A549 (cell line): ENCODE measurements around the gene MTHFSD. TPM values are rescaled to one million over a fixed set of nuclear protein-coding genes. Genes with fewer than 3 reads are reported as not detected.

Source experiments
- ATAC-seq, 2 experiments: fragments of 200-7000 bp in 1 of 2; fragments of >200 bp in 1 of 2; cut with Nextera tagmentation in 1 of 2; cut with Tn5 transposase in 1 of 2; 3 replicates each; pipeline versions ENCODE4 v1.8.0 to v1.9.1; 2018 to 2020; ENCODE audit warnings: mild to moderate bottlenecking in 1 of 2, moderate library complexity in 1 of 2
- CTCF ChIA-PET: fragments of 300-600 bp; sonication (Branson Sonifier 250); formaldehyde crosslinking; extraction: SDS; loops from one replicate; lab custom pipeline; 2021; ENCODE audit warnings: antibody characterized with exemption, inconsistent platforms; lab: Yijun Ruan, JAX
- POLR2A ChIA-PET: fragments of 350-600 bp; formaldehyde crosslinking; extraction: SDS; loops from one replicate; lab custom pipeline; 2021; ENCODE audit warnings: antibody characterized with exemption, inconsistent platforms; lab: Yijun Ruan, JAX
- DNase-seq, 2 experiments: peaks; one replicate each; pipeline versions ENCODE4 v3.0.0 to v3.0.0-alpha.2; 2011 to 2016; ENCODE audit warnings: low read depth in 1 of 2, low spot score in 1 of 2
- FAIRE-seq: peaks from 2 replicates; lab custom pipeline; 2011; peaks lifted over from hg19 to GRCh38; lab: Jason Lieb, UNC
- H3K27ac ChIP-seq, 2 experiments: fragments of >200 bp; sonication (Bioruptor Twin); formaldehyde crosslinking; 3 replicates each; pipeline ENCODE4 v1.5.1; 2016 to 2017
- H3K4me1 ChIP-seq: fragments of >200 bp; sonication (Bioruptor Twin); formaldehyde crosslinking; 3 replicates; pipeline ENCODE4 v1.6.1; 2016
- H3K4me2 ChIP-seq: fragments of >200 bp; sonication (Bioruptor Twin); formaldehyde crosslinking; 3 replicates; pipeline ENCODE4 v1.6.1; 2016
- H3K4me3 ChIP-seq: fragments of >200 bp; sonication (Bioruptor Twin); formaldehyde crosslinking; 3 replicates; pipeline ENCODE4 v1.5.1; 2016
- H3K9me3 ChIP-seq: fragments of >200 bp; sonication (Bioruptor Twin); formaldehyde crosslinking; 3 replicates; pipeline ENCODE4 v1.6.1; 2016
- BHLHE40 ChIP-seq: IDR thresholded peaks from 2 replicates; pipeline ENCODE4 v1.6.1; 2012; ENCODE audit warnings: low read depth, low read length, inconsistent platforms
- CBX8 ChIP-seq: fragments of 200-600 bp; sonication (generic); IDR thresholded peaks from 2 replicates; pipeline ENCODE4 v1.6.1; 2016
- CEBPB ChIP-seq, 2 experiments: fragments of >200 bp in 1 of 2; sonication (Bioruptor Twin) in 1 of 2; formaldehyde crosslinking in 1 of 2; IDR thresholded peaks; 2 replicates each; pipeline ENCODE4 v1.6.1; 2012 to 2016
- CHD2 ChIP-seq: fragments of 150-350 bp; IDR thresholded peaks from 2 replicates; pipeline ENCODE4 v1.6.1; 2014; ENCODE audit warnings: low read length; ENCODE audit not compliant: partially characterized antibody
- EHMT2 ChIP-seq: fragments of 200-600 bp; sonication (generic); IDR thresholded peaks from 2 replicates; pipeline ENCODE4 v1.6.1; 2016; ENCODE audit warnings: antibody characterized with exemption, low read depth, mild to moderate bottlenecking, moderate library complexity
- FOSB ChIP-seq: fragments of 250-450 bp; sonication (Bioruptor Pico); IDR thresholded peaks from 2 replicates; pipeline ENCODE4 v1.5.0; 2020; ENCODE audit warnings: mild to moderate bottlenecking, moderate library complexity
- HDAC2 ChIP-seq: fragments of 200-600 bp; sonication (generic); IDR thresholded peaks from 2 replicates; pipeline ENCODE4 v1.6.1; 2016
- HEYL ChIP-seq: fragments of 250-450 bp; sonication (Bioruptor Pico); IDR thresholded peaks from 2 replicates; pipeline ENCODE4 v1.8.0; 2021; ENCODE audit warnings: mild to moderate bottlenecking, moderate library complexity
- HOXA7 ChIP-seq: fragments of 250-450 bp; sonication (Bioruptor Pico); IDR thresholded peaks from 2 replicates; pipeline ENCODE4 v1.5.0; 2020; ENCODE audit warnings: mild to moderate bottlenecking, moderate library complexity
- HOXB13 ChIP-seq: fragments of 250-450 bp; sonication (Bioruptor Pico); IDR thresholded peaks from 2 replicates; pipeline ENCODE4 v1.5.0; 2020; ENCODE audit warnings: low read depth, mild to moderate bottlenecking, moderate library complexity
- HOXB5 ChIP-seq: fragments of 250-450 bp; sonication (Bioruptor Pico); IDR thresholded peaks from 2 replicates; pipeline ENCODE4 v1.5.0; 2020; ENCODE audit warnings: mild to moderate bottlenecking, moderate library complexity
- KDM1A ChIP-seq: fragments of 200-600 bp; sonication (generic); IDR thresholded peaks from 2 replicates; pipeline ENCODE4 v1.6.1; 2016; ENCODE audit warnings: low read depth, mild to moderate bottlenecking
- MAZ ChIP-seq: fragments of 150-350 bp; IDR thresholded peaks from 2 replicates; pipeline ENCODE4 v1.6.1; 2014; ENCODE audit warnings: antibody characterized with exemption, low read depth, low read length, borderline replicate concordance
- MYC ChIP-seq: IDR thresholded peaks from 2 replicates; pipeline ENCODE4 v1.6.1; 2012; ENCODE audit warnings: mild to moderate bottlenecking, inconsistent platforms, low read length, improper control_type of control experiment, borderline replicate concordance
- NPAS2 ChIP-seq: fragments of 250-450 bp; sonication (Bioruptor Pico); IDR thresholded peaks from 2 replicates; pipeline ENCODE4 v1.8.0; 2022; ENCODE audit warnings: mild to moderate bottlenecking, moderate library complexity, borderline replicate concordance
- NR3C1 ChIP-seq: fragments of >200 bp; sonication (Bioruptor Twin); formaldehyde crosslinking; IDR thresholded peaks from 3 replicates; pipeline ENCODE4 v1.6.1; 2017
- PHF8 ChIP-seq: fragments of 200-600 bp; sonication (generic); IDR thresholded peaks from 2 replicates; pipeline ENCODE4 v1.6.1; 2016; ENCODE audit warnings: low read depth, mild to moderate bottlenecking, antibody characterized with exemption, moderate library complexity, borderline replicate concordance
- POLR2AphosphoS2 ChIP-seq: conservative IDR thresholded peaks from 2 replicates; pipeline ENCODE4 v1.6.1; 2012; ENCODE audit warnings: low read length, improper control_type of control experiment, inconsistent platforms
- RNF2 ChIP-seq: fragments of 200-600 bp; sonication (generic); IDR thresholded peaks from 2 replicates; pipeline ENCODE4 v1.6.1; 2016; ENCODE audit warnings: low read depth, mild to moderate bottlenecking, antibody characterized with exemption, moderate library complexity, borderline replicate concordance
- TFCP2L1 ChIP-seq: fragments of 250-450 bp; sonication (Bioruptor Pico); IDR thresholded peaks from 2 replicates; pipeline ENCODE4 v1.5.0; 2021; ENCODE audit warnings: mild to moderate bottlenecking
- ZFP36 ChIP-seq: fragments of 450-650 bp; IDR thresholded peaks from 2 replicates; pipeline ENCODE4 v1.6.1; 2014; ENCODE audit warnings: borderline replicate concordance; ENCODE audit not compliant: partially characterized antibody
- WGBS: methylation state at CpG from one replicate; pipeline ENCODE4 v1.1.6; 2017; ENCODE audit errors: missing lambda C conversion rate; 5-methylcytosine and 5-hydroxymethylcytosine counted together
- polyA plus RNA-seq, 4 experiments: library from polyadenylated mRNA; depleted of rRNA in 3 of 4; stranded (reverse); fragments of >200 nt; fragmentation: RNase III in 1 of 4; extraction: RNeasy Plus Mini Kit Qiagen cat#74134 plus additional on column Dnase treatment in 1 of 4; gene quantifications; 2 replicates in 3 of 4; 3 replicates in 1 of 4; pipeline ENCODE4 v1.2.3, GENCODE V29; 2011 to 2017
- TF ChIP-seq, protein P1 (sequence below): fragments of >200 bp; sonication (Bioruptor Twin); formaldehyde crosslinking; IDR thresholded peaks from 3 replicates; pipeline ENCODE4 v1.5.1; 2016
- TF ChIP-seq, protein P2 (sequence below): fragments of 250-450 bp; sonication (Bioruptor Pico); IDR thresholded peaks from 2 replicates; pipeline ENCODE4 v1.5.0; 2021; ENCODE audit warnings: mild to moderate bottlenecking, moderate library complexity, borderline replicate concordance
- TF ChIP-seq, protein P3 (sequence below): fragments of >200 bp; sonication (Bioruptor Twin); formaldehyde crosslinking; IDR thresholded peaks from 3 replicates; pipeline ENCODE4 v1.6.1; 2016
- TF ChIP-seq, protein P4 (sequence below): fragments of 200-600 bp; sonication (generic); IDR thresholded peaks from 2 replicates; pipeline ENCODE4 v1.6.1; 2016; ENCODE audit warnings: antibody characterized with exemption, mild to moderate bottlenecking, moderate library complexity
- TF ChIP-seq, protein P5 (sequence below): fragments of 250-450 bp; sonication (Bioruptor Pico); IDR thresholded peaks from 2 replicates; pipeline ENCODE4 v1.5.0; 2020; ENCODE audit warnings: low read depth, mild to moderate bottlenecking, moderate library complexity

Gene MTHFSD
- polyA plus RNA-seq, 2 of the 4 experiments (the other 2 are of a cell fraction) = 13.1 to 16.9 TPM

DNA sequence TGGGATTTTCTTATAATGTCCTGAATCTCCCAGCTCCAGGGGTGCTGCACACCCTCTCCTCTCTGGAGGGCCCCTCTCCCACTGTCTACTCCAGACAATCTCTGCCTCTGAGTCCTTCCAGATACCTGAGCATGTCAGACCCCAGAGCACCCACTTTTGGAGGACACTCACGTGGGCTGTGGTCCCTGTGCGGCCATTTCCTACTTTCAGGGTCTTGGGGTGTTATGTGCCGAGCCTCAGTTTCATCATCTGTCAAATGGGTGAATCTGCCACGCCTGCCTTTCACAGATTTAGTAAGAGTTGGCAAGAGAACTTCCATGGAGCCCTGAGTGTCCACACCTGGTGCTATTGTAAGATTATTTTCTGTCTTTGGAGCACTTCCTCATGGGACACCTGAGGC lies 19.6 kb upstream of the MTHFSD start:
- CTCF ChIA-PET = interaction anchor here (0.7 to 4.7 kb wide), 7 partner anchors 10 to 708 kb away, joined by 3 to 18 read pairs (median 3); no protein-coding TSS in a partner anchor
- H3K4me1 ChIP-seq = no peaks in the 10 kb centered on the region
- H3K4me3 ChIP-seq = no peak overlapping the region
- H3K4me2 ChIP-seq = no peak overlapping the region
- POLR2A ChIA-PET = no interaction called here
- ATAC-seq (no peak), FAIRE-seq (no peak), DNase-seq (no peak)
- no peak overlapping the region for H3K27ac ChIP-seq
- 73% methylated on average over 4 of the region's 4 CpGs for WGBS
- H3K9me3 ChIP-seq = no peaks in the 10 kb centered on the region
- TF ChIP-seq PHF8 (no peak), BHLHE40 (no peak), CEBPB (IDR thresholded peaks at IDR 0.05) (no peak), HDAC2 (no peak), RNF2 (no peak), ZFP36 (no peak), CBX8 (no peak), MYC (no peak), FOSB (CRISPR knock-in tag) (no peak)
- TF ChIP-seq, protein P1, sequence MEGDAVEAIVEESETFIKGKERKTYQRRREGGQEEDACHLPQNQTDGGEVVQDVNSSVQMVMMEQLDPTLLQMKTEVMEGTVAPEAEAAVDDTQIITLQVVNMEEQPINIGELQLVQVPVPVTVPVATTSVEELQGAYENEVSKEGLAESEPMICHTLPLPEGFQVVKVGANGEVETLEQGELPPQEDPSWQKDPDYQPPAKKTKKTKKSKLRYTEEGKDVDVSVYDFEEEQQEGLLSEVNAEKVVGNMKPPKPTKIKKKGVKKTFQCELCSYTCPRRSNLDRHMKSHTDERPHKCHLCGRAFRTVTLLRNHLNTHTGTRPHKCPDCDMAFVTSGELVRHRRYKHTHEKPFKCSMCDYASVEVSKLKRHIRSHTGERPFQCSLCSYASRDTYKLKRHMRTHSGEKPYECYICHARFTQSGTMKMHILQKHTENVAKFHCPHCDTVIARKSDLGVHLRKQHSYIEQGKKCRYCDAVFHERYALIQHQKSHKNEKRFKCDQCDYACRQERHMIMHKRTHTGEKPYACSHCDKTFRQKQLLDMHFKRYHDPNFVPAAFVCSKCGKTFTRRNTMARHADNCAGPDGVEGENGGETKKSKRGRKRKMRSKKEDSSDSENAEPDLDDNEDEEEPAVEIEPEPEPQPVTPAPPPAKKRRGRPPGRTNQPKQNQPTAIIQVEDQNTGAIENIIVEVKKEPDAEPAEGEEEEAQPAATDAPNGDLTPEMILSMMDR = no peak
- TF ChIP-seq, protein P2, sequence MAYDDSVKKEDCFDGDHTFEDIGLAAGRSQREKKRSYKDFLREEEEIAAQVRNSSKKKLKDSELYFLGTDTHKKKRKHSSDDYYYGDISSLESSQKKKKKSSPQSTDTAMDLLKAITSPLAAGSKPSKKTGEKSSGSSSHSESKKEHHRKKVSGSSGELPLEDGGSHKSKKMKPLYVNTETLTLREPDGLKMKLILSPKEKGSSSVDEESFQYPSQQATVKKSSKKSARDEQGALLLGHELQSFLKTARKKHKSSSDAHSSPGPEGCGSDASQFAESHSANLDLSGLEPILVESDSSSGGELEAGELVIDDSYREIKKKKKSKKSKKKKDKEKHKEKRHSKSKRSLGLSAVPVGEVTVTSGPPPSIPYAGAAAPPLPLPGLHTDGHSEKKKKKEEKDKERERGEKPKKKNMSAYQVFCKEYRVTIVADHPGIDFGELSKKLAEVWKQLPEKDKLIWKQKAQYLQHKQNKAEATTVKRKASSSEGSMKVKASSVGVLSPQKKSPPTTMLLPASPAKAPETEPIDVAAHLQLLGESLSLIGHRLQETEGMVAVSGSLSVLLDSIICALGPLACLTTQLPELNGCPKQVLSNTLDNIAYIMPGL (CRISPR knock-in tag) = no peak

DNA sequence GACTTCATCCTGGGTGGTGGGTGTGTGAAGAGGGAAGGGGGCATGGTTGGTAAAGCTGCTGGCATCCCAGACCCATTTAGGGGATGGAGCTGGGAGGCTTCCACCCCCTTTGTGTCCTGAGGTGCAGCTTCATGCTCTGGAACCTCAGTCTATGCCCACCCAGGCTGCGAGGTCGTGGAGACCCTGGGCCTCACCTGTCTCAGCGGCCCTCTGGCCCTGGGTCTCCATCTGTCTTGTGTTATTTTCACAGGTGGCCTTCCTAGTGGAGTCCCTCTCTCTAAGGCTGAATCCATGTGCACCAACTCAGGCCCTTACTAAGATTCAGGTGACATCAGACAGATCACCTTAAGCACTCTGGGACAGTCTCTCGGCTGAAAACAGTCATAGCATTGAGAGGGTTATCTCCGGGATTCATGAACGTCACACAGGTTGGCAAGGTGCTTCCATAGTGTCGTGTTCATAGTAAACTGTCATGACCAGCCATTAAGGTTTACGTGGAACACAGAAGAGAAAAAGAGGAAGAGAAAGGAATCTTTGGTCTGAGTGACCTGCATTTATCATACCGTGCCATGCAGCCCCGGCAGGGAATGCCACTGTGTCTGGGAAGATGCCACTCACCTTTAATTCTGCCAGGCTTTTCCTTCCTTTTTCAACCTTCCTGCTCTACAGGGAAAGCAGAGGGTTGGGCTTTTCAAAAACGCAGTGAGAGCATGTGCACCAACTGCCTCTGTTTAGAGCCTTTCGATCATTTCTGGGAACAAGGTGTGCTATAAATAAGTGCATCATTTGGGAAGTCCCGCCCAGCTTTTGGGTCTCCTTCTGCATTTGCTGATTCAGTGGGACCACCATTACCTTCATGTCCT lies 18.8 kb upstream of the MTHFSD start:
- no peak overlapping the region for H3K4me3 ChIP-seq

More for the DNA sequence above, 18.8 kb upstream of the MTHFSD start:
- TF ChIP-seq POLR2AphosphoS2 = no peak
- TF ChIP-seq, protein P3, sequence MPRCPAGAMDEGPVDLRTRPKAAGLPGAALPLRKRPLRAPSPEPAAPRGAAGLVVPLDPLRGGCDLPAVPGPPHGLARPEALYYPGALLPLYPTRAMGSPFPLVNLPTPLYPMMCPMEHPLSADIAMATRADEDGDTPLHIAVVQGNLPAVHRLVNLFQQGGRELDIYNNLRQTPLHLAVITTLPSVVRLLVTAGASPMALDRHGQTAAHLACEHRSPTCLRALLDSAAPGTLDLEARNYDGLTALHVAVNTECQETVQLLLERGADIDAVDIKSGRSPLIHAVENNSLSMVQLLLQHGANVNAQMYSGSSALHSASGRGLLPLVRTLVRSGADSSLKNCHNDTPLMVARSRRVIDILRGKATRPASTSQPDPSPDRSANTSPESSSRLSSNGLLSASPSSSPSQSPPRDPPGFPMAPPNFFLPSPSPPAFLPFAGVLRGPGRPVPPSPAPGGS = no peak
- no peak for TF ChIP-seq CEBPB (IDR thresholded peaks at IDR 0.05)
- no peak for TF ChIP-seq NPAS2
- no peak for TF ChIP-seq TFCP2L1 (CRISPR knock-in tag)
- TF ChIP-seq HOXB13 (CRISPR knock-in tag) = no peak
- no peak for TF ChIP-seq RNF2
- TF ChIP-seq NR3C1 = no peak
- TF ChIP-seq EHMT2 = no peak
- no peak for TF ChIP-seq ZFP36
- TF ChIP-seq KDM1A = no peak
- TF ChIP-seq, protein P4, sequence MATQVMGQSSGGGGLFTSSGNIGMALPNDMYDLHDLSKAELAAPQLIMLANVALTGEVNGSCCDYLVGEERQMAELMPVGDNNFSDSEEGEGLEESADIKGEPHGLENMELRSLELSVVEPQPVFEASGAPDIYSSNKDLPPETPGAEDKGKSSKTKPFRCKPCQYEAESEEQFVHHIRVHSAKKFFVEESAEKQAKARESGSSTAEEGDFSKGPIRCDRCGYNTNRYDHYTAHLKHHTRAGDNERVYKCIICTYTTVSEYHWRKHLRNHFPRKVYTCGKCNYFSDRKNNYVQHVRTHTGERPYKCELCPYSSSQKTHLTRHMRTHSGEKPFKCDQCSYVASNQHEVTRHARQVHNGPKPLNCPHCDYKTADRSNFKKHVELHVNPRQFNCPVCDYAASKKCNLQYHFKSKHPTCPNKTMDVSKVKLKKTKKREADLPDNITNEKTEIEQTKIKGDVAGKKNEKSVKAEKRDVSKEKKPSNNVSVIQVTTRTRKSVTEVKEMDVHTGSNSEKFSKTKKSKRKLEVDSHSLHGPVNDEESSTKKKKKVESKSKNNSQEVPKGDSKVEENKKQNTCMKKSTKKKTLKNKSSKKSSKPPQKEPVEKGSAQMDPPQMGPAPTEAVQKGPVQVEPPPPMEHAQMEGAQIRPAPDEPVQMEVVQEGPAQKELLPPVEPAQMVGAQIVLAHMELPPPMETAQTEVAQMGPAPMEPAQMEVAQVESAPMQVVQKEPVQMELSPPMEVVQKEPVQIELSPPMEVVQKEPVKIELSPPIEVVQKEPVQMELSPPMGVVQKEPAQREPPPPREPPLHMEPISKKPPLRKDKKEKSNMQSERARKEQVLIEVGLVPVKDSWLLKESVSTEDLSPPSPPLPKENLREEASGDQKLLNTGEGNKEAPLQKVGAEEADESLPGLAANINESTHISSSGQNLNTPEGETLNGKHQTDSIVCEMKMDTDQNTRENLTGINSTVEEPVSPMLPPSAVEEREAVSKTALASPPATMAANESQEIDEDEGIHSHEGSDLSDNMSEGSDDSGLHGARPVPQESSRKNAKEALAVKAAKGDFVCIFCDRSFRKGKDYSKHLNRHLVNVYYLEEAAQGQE = no peak
- TF ChIP-seq HEYL (CRISPR knock-in tag) = no peak
- TF ChIP-seq HOXA7 (CRISPR knock-in tag) = no peak
- TF ChIP-seq, protein P5, sequence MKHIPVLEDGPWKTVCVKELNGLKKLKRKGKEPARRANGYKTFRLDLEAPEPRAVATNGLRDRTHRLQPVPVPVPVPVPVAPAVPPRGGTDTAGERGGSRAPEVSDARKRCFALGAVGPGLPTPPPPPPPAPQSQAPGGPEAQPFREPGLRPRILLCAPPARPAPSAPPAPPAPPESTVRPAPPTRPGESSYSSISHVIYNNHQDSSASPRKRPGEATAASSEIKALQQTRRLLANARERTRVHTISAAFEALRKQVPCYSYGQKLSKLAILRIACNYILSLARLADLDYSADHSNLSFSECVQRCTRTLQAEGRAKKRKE = no peak
- TF ChIP-seq MAZ = no peak
- TF ChIP-seq HOXB5 (CRISPR knock-in tag) = no peak
- TF ChIP-seq CHD2 = no peak
- no peak for FAIRE-seq
- DNase-seq = no peak
- no peaks in the 10 kb centered on the region for H3K4me1 ChIP-seq
- no peaks in the 10 kb centered on the region for H3K9me3 ChIP-seq
- ChIA-PET CTCF (interaction anchor here (0.8 to 4.7 kb wide), 3 partner anchors 9 to 705 kb away, joined by 3 to 18 read pairs (median 14); no protein-coding TSS in a partner anchor), POLR2A (no interaction called here)
- 85% methylated on average over 13 of the region's 13 CpGs for WGBS
- no peak overlapping the region for H3K27ac ChIP-seq
- no peak for ATAC-seq
- H3K4me2 ChIP-seq = no peak overlapping the region
